ENCODE results near the gene PDIA4.

- TF ChIP-seq POLR2AphosphoS5 (IDR thresholded peaks at IDR 0.05; ENCODE audit: low read depth, low read length), result no peak
- TF ChIP-seq TAF1 (IDR thresholded peaks at IDR 0.05; ENCODE audit: borderline replicate concordance, insufficient read depth, low read length), result no peak
- TF ChIP-seq SIN3A (IDR thresholded peaks at IDR 0.05; ENCODE audit: borderline replicate concordance, insufficient read depth, low read length), result no peak
These were observed 25.1 kb upstream of the PDIA4 start for GRCh38 chr7:149053384-149053783.
